ENCODE data around the gene NUB1.

NUB1 gene

GRCh38 chr7:151423936-151424335 lies 82.3 kb downstream of the NUB1 start:
- DNase-seq (ENCODE audit: low spot score), result no peak

- DNase-seq (ENCODE audit: low spot score), result no peak
These were observed 83.2 kb downstream of the NUB1 start for GRCh38 chr7:151424799-151425198.

- DNase-seq (ENCODE audit: low spot score), result no peak
These were observed 84.2 kb downstream of the NUB1 start for GRCh38 chr7:151425670-151426440.

GRCh38 chr7:151426441-151426903 lies 84.9 kb downstream of the NUB1 start:
- no peak for DNase-seq (ENCODE audit: low spot score)

GRCh38 chr7:151426904-151427704 lies 85.5 kb downstream of the NUB1 start:
- DNase-seq (ENCODE audit: low spot score), result no peak

- no peak for DNase-seq (ENCODE audit: low spot score)
These were observed 86.2 kb downstream of the NUB1 start for GRCh38 chr7:151427705-151428377.

Data from CD4-positive, alpha-beta T cell treated with Interleukin-6 at 100 ng/mL for 8 hours (primary cell).